GM19372 (cell line): ENCODE measurements around the gene ISG20L2.
A peak's percentile ranks its signal among the peaks of the same experiment; 100 is the strongest.
"Not testable (repeated sequence)": the region's sequence is repeated elsewhere in the genome, so short reads cannot be mapped to it uniquely, and the experiment has no call there.

Source experiments
- ATAC-seq: cut with Tn5 transposase; IDR thresholded peaks from one replicate; pipeline ENCODE4 v1.9.1; 2021; ENCODE audit warnings: mild to moderate bottlenecking, low read depth, moderate library complexity; ENCODE audit not compliant: unreplicated experiment

Gene ISG20L2

DNA sequence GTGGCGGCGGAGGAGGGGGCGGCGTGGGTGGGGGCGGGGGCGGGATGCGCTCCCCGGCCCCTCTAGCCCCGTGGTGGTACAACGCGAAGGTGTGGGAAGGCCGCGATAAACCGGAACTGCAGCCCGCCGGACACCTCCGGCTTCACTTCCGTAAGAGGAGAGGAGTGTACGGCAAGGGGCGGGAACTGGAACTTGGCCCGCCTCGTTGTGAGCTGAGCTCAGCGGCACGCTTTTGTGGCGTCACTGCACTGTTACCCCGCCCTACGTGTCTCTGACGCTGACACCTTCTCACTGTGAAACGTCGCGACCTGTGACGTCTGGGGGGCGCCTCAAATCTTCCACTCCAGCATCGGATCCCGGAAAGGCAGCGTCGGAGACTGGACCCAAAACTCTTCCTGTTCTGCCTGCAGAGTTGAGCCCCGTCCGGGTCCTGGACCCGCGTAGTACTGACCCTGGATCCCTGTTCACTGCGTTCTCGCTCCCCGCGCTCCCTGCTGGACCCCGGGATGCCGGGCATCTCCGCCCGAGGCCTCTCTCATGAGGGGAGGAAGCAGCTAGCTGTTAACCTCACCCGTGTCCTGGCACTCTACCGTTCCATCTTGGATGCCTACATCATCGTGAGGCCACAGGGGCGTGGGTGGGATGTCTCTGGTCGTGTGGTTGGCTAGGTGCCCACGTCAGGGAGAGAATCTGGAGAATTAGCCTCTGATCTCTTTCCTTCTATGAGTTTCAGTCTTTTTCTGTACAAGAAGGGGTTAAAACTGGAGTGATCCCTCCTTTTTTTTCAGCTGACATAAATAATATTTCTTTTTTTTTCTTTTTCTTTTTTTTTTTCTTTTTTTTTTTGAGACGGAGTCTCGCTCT lies at the start of gene ISG20L2:
TSS of gene ISG20L2 (minus strand) at position 168 of the 864 bp plus-strand sequence. CDS start 1,114 bp downstream, outside the sequence.
- peak; percentile 87 for ATAC-seq

DNA sequence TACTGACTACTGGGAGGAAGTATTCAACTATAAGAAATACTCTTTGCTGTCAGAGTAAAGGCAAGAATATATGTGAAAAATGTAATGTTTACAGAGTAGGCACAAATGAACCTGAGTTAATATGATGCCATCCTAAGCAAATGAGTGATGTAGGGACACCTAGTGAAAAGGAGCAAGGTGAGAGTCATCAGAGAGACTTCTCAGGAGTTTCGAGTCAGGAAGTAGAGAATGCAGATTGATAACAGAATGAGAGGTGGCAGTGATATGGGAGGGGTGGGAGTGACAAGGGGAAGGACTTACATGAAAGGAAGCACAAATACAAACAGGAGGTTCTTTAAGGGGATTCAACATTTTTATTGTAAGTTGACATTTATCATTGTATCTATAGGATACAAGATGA lies 49.0 kb upstream of the ISG20L2 start:
- no peak for ATAC-seq

DNA sequence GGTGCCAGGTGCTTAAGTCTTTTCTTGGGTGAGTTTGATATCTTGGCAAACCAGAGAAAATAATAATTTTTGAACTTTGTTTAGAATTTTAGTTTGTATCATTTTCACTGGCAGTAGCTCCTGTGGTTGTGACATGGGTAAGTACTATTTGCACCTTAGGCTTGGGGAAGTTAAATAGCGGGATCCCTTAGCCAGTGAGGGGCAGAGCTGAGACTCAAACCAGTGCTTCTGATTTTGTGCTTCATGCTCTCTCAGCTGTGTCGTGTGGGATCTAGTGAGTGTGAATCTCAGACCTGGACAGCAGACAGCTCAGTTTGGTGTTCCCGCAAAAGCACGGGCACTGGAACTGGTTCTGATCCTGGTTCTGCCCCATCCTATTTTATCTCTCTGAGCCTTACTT lies 48.4 kb upstream of the ISG20L2 start:
- no peak for ATAC-seq

DNA sequence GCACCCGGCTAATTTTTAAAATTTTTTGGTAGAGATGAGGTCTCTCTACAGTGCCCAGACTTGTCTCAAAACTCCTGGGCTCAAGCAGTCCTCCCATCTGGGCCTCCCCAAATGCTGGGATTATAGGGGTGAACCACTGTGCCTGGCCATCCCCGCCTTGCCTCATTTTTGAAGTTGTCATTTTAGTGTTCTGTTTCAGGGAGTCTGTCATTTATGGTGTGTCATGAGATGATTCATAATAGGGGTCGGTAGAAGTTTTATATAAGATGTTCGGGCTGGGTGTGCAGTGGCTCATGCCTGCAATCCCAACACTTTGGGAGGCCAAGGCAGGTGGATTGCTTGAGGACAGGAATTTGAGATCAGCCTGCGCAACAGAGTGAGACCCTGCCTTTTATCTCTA lies 47.2 kb upstream of the ISG20L2 start:
- ATAC-seq: no peak

DNA sequence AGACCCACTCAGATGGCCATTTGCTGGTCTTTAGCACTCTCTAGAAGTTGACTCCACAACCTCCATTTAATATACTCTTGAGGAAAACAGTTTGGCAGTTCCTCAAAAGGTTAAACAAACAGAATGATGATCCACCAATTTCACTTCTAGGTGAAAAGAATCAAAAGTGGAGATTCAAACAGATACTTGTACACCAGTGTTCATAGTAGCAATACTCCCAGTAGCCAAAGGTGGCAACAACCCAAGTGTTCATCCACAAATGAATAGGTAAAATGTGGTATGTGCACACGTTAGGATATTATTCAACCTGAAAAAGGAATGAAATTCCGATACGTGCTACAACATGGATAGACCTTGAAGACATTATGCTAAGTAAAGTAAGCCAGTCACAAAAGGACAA lies 45.0 kb upstream of the ISG20L2 start:
- ATAC-seq: no peak

DNA sequence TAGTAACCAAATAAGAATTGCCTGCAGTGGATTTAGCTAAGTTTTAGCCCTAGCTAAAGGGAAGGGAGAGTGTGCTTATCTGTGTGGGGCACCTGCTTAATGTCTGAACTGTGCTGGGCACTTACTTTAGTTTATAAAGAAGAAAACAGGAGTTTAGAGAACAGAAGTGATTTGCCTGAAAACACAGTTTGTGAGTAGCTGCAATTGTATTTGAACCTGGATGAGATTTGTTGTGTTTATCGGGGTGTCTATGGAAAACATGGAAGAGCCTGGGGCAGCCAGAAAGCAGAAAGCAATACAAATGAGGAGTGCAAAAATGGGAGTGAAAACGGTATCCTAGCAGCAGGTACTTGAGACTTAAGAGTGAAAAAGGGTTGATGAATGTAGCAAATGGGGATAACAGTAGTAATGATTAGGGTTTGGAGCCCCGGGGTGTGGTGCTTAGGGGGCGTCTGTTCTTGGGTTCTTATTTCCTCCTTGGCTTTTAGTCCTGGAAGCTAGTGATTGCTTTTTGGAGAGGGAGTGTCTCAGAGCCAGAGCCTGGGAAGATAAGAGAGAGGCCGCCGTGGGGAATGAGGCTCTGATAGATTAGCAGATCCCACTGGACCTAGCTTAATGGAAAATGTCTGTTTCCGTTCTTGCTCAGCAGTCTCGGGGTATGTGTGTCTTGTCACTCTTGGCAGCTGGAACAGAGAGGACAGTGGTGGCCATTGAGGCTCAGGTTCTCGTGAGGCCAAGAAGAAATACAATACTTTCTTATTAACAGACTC lies 44.3 kb upstream of the ISG20L2 start:
- no peak for ATAC-seq

GRCh38 chr1:156772222-156772621 lies 43.7 kb upstream of the ISG20L2 start:
- ATAC-seq: no peak

GRCh38 chr1:156768610-156769295 lies 40.2 kb upstream of the ISG20L2 start:
- no peak for ATAC-seq

- peak; percentile 3 for ATAC-seq
Measured at GRCh38 chr1:156767879-156768604, 39.5 kb upstream of the ISG20L2 start.

DNA sequence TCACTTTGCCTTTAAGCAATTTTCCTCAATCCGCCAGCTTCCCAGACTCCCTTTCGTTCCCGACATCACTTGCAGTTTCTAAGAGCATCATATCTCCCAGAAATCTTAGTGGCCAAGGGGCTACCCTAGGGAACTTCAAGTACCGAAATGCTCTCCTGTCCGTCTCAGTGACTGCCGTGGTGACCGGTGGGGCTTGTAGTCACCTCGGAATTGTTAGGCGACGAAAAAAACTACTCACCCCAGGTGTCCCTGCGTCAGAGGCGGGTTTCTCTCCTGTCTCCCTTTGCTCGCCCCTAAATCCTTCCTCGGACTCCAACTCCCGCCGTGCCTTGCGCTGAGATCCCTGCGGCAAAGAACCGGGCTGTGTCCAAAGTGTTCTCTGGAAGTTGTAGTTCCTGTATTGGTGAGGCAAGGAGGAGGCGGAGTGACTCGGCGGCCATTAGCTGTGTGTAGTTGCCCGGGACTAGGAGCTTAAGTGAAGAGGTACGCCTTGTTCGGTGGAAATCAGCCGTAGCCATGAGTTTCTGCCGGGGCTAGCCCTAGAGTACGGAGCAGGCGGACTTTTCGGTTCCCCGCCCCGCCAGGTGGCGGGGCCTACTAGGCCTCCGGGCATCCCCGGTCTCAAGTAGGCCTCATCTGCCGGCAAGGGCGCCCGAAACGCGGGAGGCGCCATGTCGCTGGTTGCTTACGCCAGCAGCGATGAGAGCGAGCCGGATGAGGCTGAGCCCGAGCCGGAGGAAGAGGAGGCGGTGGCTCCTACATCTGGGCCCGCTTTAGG lies 38.7 kb upstream of the ISG20L2 start, which contains the start of gene PRCC:
TSS of gene PRCC (plus strand) at position 435 of the 778 bp plus-strand sequence. CDS start at position 672, 237 bp downstream.
- peak; percentile 96 for ATAC-seq

GRCh38 chr1:156766298-156767100 lies 37.9 kb upstream of the ISG20L2 start:
- ATAC-seq: peak; percentile 6

- no peak for ATAC-seq
Measured at GRCh38 chr1:156765666-156766065, 37.1 kb upstream of the ISG20L2 start.

DNA sequence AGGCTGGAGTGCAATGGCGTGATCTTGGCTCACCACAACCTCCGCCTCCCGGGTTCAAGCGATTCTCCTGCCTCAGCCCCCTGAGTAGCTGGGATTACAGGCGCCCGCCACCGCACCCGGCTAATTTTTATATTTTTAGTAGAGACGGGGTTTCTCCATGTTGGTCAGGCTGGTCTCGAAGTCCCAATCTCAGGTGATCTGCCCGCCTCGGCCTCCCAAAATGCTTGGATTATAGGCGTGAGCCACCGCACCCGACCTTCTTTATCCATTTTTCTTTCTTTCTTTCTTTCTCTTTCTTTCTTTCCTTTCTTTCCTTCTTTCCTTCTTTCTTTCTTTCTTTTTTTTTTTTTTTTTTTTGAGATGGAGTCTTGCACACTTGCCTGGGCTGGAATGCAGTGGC lies 36.6 kb upstream of the ISG20L2 start:
- ATAC-seq: not testable (repeated sequence)

GRCh38 chr1:156760796-156761104 lies 32.2 kb upstream of the ISG20L2 start:
- no peak for ATAC-seq

DNA sequence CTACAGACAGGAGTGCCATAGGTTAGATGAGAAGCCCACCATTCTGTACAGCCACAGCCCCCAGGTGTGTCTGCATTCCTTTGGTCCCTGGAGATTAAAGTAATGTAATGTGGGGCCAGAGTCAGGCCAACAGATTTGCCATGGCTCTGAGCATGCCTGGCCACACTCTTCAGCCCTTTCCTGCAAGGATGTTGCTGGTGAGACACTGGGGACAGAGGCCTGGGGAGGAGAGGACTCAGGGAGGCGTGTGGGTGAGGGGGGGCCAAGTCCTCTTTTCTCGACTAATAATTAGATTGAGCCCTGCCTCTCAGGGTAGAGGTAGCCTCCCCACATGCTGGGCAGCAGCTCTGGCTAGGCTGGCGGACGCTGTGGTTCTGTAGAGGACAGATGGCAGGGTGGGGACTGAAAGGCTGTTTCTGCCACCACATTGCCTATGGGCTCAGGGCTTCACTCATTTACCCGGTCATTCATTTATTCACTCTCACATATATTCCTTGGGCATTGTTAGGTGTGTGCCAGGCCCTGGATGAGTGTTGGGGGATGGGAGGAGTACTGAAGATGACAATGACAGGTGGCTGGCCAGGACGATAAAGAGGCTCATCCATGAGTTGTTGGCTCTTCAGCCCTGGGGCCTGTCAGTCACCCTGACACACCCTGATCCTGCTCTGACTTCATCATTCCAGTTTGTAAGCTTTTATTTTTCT lies 31.7 kb upstream of the ISG20L2 start:
- ATAC-seq: no peak

DNA sequence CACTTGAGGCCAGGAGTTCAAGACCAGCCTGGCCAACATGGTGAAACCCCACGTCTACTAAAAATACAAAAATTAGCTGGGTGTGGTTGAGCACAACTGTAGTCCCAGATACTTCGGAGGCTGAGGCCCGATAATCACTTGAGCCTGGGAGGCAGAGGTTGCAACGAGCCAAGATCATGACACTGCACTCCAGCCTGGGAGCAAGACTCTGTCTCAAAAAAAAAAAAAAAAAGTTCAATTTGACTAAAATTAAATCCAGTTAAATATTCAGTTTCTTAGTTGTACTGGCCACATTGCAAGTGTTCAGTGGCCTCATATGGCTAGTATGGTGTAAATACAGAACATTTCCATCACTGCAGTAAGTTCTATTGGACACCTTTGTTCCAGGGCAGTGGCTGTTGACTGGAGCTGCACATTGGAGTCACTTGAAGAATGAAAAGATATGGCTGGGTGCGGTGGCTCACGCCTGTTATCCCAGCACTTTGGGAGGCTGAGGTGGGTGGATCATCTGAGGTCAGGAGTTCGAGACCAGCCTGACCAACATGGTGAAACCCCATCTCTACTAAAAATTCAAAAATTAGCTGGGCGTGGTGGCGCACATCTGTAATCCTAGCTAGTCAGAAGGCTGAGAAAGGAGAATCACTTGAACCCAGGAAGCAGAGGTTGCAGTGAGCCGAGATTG lies 29.1 kb upstream of the ISG20L2 start:
- ATAC-seq: not testable (repeated sequence)

DNA sequence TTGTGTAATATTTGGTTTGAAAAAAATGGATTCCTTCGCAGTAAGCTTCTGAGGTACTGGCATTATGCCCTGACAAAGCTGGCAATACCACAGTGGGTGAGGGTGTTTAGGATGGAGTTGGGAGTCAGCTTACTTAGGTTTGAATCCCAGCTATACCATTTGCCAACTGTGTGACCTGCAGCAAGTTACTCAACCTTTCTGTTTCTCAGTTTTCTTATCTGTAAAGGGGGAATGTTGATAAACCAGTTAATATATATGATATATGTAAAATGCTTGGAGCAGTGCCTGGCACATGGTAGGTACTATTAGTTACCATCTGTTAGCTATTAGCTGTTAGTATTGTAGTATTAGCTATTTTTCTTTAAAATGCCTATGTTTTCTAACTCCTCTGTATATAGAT lies 27.8 kb upstream of the ISG20L2 start:
- ATAC-seq: no peak

DNA sequence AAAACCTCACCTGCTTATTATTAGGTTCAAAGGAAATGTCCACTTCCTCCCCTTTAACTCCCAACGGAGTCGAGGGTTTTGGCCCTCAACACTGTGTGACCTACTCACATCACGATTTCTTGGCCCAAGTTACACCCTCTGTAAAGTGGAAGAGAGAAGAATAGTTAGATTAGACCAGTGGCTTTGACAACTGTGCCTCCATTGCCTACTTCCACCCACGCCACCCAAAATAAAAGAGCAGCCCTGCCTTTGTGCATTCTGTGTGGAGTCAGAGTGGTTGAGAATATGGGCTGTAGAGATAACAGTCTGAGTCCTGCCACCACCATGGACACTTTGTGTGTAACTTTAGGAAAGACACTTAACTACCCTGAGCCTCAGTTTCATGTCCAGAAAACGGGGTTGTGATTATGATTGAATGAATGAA lies 27.0 kb upstream of the ISG20L2 start:
- no peak for ATAC-seq
